GM12878 (cell line): ENCODE measurements around the gene NFE2L2. TPM values are rescaled to one million over a fixed set of nuclear protein-coding genes. Genes with fewer than 3 reads are reported as not detected.

ENCODE experiments used
- BCL11A ChIP-seq: IDR thresholded peaks from 2 replicates; pipeline ENCODE4 v1.6.1; 2011; ENCODE audit warnings: low read depth, low read length
- EED ChIP-seq: sonication (generic); IDR thresholded peaks from 2 replicates; pipeline ENCODE4 v1.6.1; 2016; ENCODE audit warnings: antibody characterized with exemption, low read depth
- EP300 ChIP-seq, 2 experiments: fragments of 150-350 bp in 1 of 2; IDR thresholded peaks; 2 replicates each; pipeline ENCODE4 v1.6.1; 2011 to 2012; ENCODE audit warnings: low read depth in 2 of 2, low read length in 2 of 2, borderline replicate concordance in 1 of 2, improper control_type of control experiment in 1 of 2, inconsistent platforms in 1 of 2; ENCODE audit not compliant: control insufficient read depth in 1 of 2
- HDAC6 ChIP-seq: fragments of 200-600 bp; sonication (generic); IDR thresholded peaks from one replicate; pipeline ENCODE4 v1.8.0; 2017; ENCODE audit warnings: antibody characterized with exemption; ENCODE audit not compliant: unreplicated experiment
- NFIC ChIP-seq: IDR thresholded peaks from 2 replicates; pipeline ENCODE4 v1.6.1; 2012; ENCODE audit warnings: low read depth, mild to moderate bottlenecking, inconsistent platforms, low read length, moderate library complexity
- NFXL1 ChIP-seq: fragments of 450-650 bp; IDR thresholded peaks from 2 replicates; pipeline ENCODE4 v1.6.1; 2017; ENCODE audit warnings: antibody characterized with exemption, mild to moderate bottlenecking, borderline replicate concordance
- SMAD5 ChIP-seq: IDR thresholded peaks from 2 replicates; pipeline ENCODE4 v1.6.1; 2016; ENCODE audit warnings: antibody characterized with exemption, low read depth
- SPI1 ChIP-seq: IDR thresholded peaks from 2 replicates; pipeline ENCODE4 v1.6.1; 2011; ENCODE audit warnings: low read depth, mild to moderate bottlenecking, low read length, moderate library complexity, borderline replicate concordance; ENCODE audit not compliant: insufficient read depth
- SREBF2 ChIP-seq: IDR thresholded peaks from 2 replicates; pipeline ENCODE4 v1.6.1; 2012; ENCODE audit warnings: mild to moderate bottlenecking, low read length
- STAT3 ChIP-seq: IDR thresholded peaks from 2 replicates; pipeline ENCODE4 v1.6.1; 2011; ENCODE audit warnings: low read depth, low read length, improper control_type of control experiment
- TARDBP ChIP-seq: IDR thresholded peaks from 2 replicates; pipeline ENCODE4 v1.6.1; 2016; ENCODE audit warnings: borderline replicate concordance
- TCF12 ChIP-seq: IDR thresholded peaks from 2 replicates; pipeline ENCODE4 v1.6.1; 2011; ENCODE audit warnings: low read depth, mild to moderate bottlenecking, low read length
- ZNF24 ChIP-seq: fragments of 450-650 bp; IDR thresholded peaks from 2 replicates; pipeline ENCODE4 v1.6.1; 2017; ENCODE audit warnings: antibody characterized with exemption, mild to moderate bottlenecking
- polyA plus RNA-seq, 11 experiments: library from polyadenylated mRNA; depleted of rRNA in 4 of 11; unstranded in 6 of 11; stranded (reverse) in 5 of 11; fragments of >200 nt; fragmentation: Nextera tagmentation in 4 of 11; fragmentation: Illumina TruSeq in 1 of 11; extraction: Ambion mirVana in 4 of 11; extraction: Trizol in 1 of 11; gene quantifications; 1 replicate in 1 of 11; 2 replicates in 10 of 11; pipeline versions ENCODE4 v1.2.1 to v1.2.3, GENCODE V29; 2011 to 2016; ENCODE audit warnings: inconsistent platforms in 2 of 11, missing spikeins in 2 of 11, low read depth in 1 of 11
- total RNA-seq, 4 experiments: library from RNA; depleted of rRNA in 3 of 4; stranded (reverse); fragments of >200 nt in 3 of 4; fragmentation: Illumina TruSeq in 1 of 4; extraction: Trizol in 1 of 4; gene quantifications; 2 replicates each; pipeline versions ENCODE4 v1.2.1 to v1.2.3, GENCODE V29; 2013 to 2021
- TF ChIP-seq, protein P1 (sequence below): fragments of 450-650 bp; formaldehyde crosslinking; IDR thresholded peaks from 2 replicates; pipeline ENCODE4 v1.4.0; 2020; ENCODE audit warnings: mild to moderate bottlenecking, moderate library complexity
- TF ChIP-seq, protein P2 (sequence below): fragments of 450-650 bp; IDR thresholded peaks from 2 replicates; pipeline ENCODE4 v1.6.1; 2018; ENCODE audit warnings: borderline replicate concordance, mild to moderate bottlenecking; ENCODE audit not compliant: partially characterized antibody
- TF ChIP-seq, protein P3 (sequence below): fragments of 450-650 bp; formaldehyde crosslinking; IDR thresholded peaks from 2 replicates; pipeline ENCODE4 v1.5.0; 2022; ENCODE audit warnings: mild to moderate bottlenecking, missing genetic modification characterization
- TF ChIP-seq, protein P4 (sequence below): IDR thresholded peaks from 2 replicates; pipeline ENCODE4 v1.6.1; 2011; ENCODE audit warnings: borderline replicate concordance, low read depth, mild to moderate bottlenecking, moderate library complexity, low read length; ENCODE audit not compliant: insufficient read depth, poor library complexity, severe bottlenecking

Gene NFE2L2
- total and polyA plus RNA-seq, 10 of the 15 experiments (the other 5 are each of a cell fraction or from before 2014, with no cell fraction given) = 18.4 to 69.8 (median 37.1) TPM

DNA sequence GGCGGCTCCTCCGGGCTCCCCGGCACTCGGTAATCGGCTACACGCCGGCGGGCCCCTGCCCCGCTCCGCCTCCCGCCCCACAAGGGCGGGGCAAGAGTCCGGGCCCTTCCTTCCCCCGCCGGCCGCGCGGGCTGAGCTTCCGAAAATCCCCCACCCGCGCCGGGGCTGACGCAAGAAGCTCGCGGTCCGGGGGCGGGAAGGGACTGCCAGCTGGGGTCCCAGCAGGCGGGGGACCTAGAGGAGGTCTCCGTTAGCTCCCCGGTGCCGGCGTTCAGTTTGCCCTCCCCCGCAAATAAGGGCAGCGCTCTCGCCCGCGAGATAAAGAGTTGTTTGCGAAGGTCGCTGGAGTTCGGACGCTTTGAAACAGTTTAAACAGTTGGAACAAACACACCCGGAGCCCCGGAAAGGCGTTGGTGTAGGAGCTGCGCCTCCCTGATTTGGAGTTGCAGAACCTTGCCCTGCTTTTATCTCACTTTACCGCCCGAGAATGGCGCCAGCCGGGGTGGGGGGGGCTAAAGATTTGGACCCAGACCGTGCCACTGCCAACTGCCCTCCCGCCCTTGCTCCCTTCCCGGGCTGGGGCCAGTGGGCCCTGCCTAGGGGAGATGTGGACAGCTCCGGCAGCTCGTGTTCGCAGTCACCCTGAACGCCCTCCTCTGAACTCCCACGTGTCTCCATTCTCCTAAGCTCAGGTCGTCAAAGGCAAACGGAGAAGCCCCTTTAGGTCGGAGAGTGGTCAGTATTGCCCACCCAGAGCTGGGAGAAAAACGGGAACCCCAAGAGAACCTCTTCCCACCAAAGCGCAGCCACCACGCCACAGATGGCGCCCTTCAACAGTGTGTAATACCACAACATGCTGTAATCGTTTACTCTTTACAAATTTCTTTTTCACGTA is at the start of gene NFE2L2 (continued):
- TF ChIP-seq, protein P1, sequence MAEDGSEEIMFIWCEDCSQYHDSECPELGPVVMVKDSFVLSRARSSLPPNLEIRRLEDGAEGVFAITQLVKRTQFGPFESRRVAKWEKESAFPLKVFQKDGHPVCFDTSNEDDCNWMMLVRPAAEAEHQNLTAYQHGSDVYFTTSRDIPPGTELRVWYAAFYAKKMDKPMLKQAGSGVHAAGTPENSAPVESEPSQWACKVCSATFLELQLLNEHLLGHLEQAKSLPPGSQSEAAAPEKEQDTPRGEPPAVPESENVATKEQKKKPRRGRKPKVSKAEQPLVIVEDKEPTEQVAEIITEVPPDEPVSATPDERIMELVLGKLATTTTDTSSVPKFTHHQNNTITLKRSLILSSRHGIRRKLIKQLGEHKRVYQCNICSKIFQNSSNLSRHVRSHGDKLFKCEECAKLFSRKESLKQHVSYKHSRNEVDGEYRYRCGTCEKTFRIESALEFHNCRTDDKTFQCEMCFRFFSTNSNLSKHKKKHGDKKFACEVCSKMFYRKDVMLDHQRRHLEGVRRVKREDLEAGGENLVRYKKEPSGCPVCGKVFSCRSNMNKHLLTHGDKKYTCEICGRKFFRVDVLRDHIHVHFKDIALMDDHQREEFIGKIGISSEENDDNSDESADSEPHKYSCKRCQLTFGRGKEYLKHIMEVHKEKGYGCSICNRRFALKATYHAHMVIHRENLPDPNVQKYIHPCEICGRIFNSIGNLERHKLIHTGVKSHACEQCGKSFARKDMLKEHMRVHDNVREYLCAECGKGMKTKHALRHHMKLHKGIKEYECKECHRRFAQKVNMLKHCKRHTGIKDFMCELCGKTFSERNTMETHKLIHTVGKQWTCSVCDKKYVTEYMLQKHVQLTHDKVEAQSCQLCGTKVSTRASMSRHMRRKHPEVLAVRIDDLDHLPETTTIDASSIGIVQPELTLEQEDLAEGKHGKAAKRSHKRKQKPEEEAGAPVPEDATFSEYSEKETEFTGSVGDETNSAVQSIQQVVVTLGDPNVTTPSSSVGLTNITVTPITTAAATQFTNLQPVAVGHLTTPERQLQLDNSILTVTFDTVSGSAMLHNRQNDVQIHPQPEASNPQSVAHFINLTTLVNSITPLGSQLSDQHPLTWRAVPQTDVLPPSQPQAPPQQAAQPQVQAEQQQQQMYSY (CRISPR knock-in tag) = no peak
- TF ChIP-seq SMAD5 = no peak
- TF ChIP-seq STAT3 = no peak
- TF ChIP-seq TCF12 = peak; percentile 96
- TF ChIP-seq, protein P2, sequence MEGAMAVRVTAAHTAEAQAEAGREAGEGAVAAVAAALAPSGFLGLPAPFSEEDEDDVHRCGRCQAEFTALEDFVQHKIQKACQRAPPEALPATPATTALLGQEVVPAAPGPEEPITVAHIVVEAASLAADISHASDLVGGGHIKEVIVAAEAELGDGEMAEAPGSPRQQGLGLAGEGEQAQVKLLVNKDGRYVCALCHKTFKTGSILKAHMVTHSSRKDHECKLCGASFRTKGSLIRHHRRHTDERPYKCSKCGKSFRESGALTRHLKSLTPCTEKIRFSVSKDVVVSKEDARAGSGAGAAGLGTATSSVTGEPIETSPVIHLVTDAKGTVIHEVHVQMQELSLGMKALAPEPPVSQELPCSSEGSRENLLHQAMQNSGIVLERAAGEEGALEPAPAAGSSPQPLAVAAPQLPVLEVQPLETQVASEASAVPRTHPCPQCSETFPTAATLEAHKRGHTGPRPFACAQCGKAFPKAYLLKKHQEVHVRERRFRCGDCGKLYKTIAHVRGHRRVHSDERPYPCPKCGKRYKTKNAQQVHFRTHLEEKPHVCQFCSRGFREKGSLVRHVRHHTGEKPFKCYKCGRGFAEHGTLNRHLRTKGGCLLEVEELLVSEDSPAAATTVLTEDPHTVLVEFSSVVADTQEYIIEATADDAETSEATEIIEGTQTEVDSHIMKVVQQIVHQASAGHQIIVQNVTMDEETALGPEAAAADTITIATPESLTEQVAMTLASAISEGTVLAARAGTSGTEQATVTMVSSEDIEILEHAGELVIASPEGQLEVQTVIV = peak; percentile 9
- TF ChIP-seq, protein P3, sequence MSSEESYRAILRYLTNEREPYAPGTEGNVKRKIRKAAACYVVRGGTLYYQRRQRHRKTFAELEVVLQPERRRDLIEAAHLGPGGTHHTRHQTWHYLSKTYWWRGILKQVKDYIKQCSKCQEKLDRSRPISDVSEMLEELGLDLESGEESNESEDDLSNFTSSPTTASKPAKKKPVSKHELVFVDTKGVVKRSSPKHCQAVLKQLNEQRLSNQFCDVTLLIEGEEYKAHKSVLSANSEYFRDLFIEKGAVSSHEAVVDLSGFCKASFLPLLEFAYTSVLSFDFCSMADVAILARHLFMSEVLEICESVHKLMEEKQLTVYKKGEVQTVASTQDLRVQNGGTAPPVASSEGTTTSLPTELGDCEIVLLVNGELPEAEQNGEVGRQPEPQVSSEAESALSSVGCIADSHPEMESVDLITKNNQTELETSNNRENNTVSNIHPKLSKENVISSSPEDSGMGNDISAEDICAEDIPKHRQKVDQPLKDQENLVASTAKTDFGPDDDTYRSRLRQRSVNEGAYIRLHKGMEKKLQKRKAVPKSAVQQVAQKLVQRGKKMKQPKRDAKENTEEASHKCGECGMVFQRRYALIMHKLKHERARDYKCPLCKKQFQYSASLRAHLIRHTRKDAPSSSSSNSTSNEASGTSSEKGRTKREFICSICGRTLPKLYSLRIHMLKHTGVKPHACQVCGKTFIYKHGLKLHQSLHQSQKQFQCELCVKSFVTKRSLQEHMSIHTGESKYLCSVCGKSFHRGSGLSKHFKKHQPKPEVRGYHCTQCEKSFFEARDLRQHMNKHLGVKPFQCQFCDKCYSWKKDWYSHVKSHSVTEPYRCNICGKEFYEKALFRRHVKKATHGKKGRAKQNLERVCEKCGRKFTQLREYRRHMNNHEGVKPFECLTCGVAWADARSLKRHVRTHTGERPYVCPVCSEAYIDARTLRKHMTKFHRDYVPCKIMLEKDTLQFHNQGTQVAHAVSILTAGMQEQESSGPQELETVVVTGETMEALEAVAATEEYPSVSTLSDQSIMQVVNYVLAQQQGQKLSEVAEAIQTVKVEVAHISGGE = no peak
- peak; percentile 68 to 81; a peak in 2 of 4 replicates for TF ChIP-seq EP300 (IDR thresholded peaks at IDR 0.05; ENCODE audit: borderline replicate concordance in 1 of 2, control insufficient read depth in 1 of 2, low read depth in 2 of 2, low read length in 2 of 2)
- peak; percentile 27; the same call in 1 of the 2 replicates for TF ChIP-seq NFIC
- TF ChIP-seq TARDBP = 0 out of 2 replicates have a peak, but pooled peaks have one; percentile 64
- peak; percentile 28; the same call in 1 of the 2 replicates for TF ChIP-seq BCL11A
- TF ChIP-seq ZNF24 = no peak
- TF ChIP-seq EED = 0 out of 2 replicates have a peak, but pooled peaks have one; percentile 23
- TF ChIP-seq NFXL1 = no peak
- TF ChIP-seq, protein P4, sequence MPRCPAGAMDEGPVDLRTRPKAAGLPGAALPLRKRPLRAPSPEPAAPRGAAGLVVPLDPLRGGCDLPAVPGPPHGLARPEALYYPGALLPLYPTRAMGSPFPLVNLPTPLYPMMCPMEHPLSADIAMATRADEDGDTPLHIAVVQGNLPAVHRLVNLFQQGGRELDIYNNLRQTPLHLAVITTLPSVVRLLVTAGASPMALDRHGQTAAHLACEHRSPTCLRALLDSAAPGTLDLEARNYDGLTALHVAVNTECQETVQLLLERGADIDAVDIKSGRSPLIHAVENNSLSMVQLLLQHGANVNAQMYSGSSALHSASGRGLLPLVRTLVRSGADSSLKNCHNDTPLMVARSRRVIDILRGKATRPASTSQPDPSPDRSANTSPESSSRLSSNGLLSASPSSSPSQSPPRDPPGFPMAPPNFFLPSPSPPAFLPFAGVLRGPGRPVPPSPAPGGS = peak; percentile 53
- no peak for TF ChIP-seq HDAC6
- no peak for TF ChIP-seq SREBF2
- peak; percentile 57; the same call in 1 of the 2 replicates for TF ChIP-seq SPI1
